UCSD-AML1 (cell line): ENCODE data around the gene ZNF683.
A peak's percentile ranks its signal among the peaks of the same experiment; 100 is the strongest.
"Not testable (repeated sequence)": the region's sequence is repeated elsewhere in the genome, so short reads cannot be mapped to it uniquely, and the experiment has no call there.

Experiments
- DNase-seq: peaks from one replicate; lab custom pipeline; 2025; ENCODE audit not compliant: unreplicated experiment; lab: John Stamatoyannopoulos, UW

ZNF683 gene

GRCh38 chr1:26387447-26387846, 14.9 kb upstream of the ZNF683 start:
- no peak for DNase-seq

GRCh38 chr1:26385063-26385462, 12.5 kb upstream of the ZNF683 start:
- not testable (repeated sequence) for DNase-seq

- DNase-seq = no peak
Observed at GRCh38 chr1:26384076-26384475, 11.5 kb upstream of the ZNF683 start.

GRCh38 chr1:26378879-26379251, 6.3 kb upstream of the ZNF683 start:
- DNase-seq = no peak

GRCh38 chr1:26378088-26378878, 5.7 kb upstream of the ZNF683 start:
- peak; percentile 68 for DNase-seq

- no peak for DNase-seq
Observed at GRCh38 chr1:26376050-26376449, 3.5 kb upstream of the ZNF683 start.

- DNase-seq = peak; percentile 31
Observed at GRCh38 chr1:26375081-26375480, 2.5 kb upstream of the ZNF683 start.

- not testable (repeated sequence) for DNase-seq
Observed at GRCh38 chr1:26374361-26374760, 1.8 kb upstream of the ZNF683 start.

GRCh38 chr1:26373789-26374188, 1.2 kb upstream of the ZNF683 start:
- no peak for DNase-seq

GRCh38 chr1:26373281-26373680, 731 bp upstream of the ZNF683 start:
- no peak for DNase-seq

- DNase-seq = no peak
Observed at GRCh38 chr1:26372039-26372438, 511 bp downstream of the ZNF683 start.

GRCh38 chr1:26370591-26371382, 1.8 kb downstream of the ZNF683 start:
- peak; percentile 46 for DNase-seq

- no peak for DNase-seq
Observed at GRCh38 chr1:26368486-26368885, 4.1 kb downstream of the ZNF683 start.

- DNase-seq = no peak
Observed at GRCh38 chr1:26368006-26368405, 4.5 kb downstream of the ZNF683 start.

- DNase-seq = no peak
Observed at GRCh38 chr1:26367441-26367840, 5.1 kb downstream of the ZNF683 start.

- DNase-seq = no peak
Observed at GRCh38 chr1:26364956-26365355, 7.6 kb downstream of the ZNF683 start.

GRCh38 chr1:26363549-26364448, 8.8 kb downstream of the ZNF683 start:
- DNase-seq = peak; percentile 86

- no peak for DNase-seq
Observed at GRCh38 chr1:26362331-26362730, 10.2 kb downstream of the ZNF683 start.

- no peak for DNase-seq
Observed at GRCh38 chr1:26361605-26362122, 10.9 kb downstream of the ZNF683 start.

GRCh38 chr1:26360807-26361604, 11.5 kb downstream of the ZNF683 start:
- DNase-seq = no peak
